K562 (cell line): ENCODE data around the gene CENPA. TPM values are rescaled to one million over a fixed set of nuclear protein-coding genes. Genes with fewer than 3 reads are reported as not detected.
A peak's percentile ranks its signal among the peaks of the same experiment; 100 is the strongest.

Experiments used
- BDP1 ChIP-seq: IDR thresholded peaks from 3 replicates; pipeline ENCODE4 v1.6.1; 2011; ENCODE audit not compliant: insufficient read length, insufficient read depth
- CBX1 ChIP-seq: sonication (generic); IDR thresholded peaks from 2 replicates; pipeline ENCODE4 v1.6.1; 2016; ENCODE audit warnings: antibody characterized with exemption, low read depth, mild to moderate bottlenecking
- CREB1 ChIP-seq, 2 experiments: sonication (generic) in 1 of 2; formaldehyde crosslinking in 1 of 2; IDR thresholded peaks; 2 replicates each; pipeline versions ENCODE4 v1.6.1 to v1.8.0; 2012 to 2022; ENCODE audit warnings: inconsistent platforms in 1 of 2, mild to moderate bottlenecking in 1 of 2, missing genetic modification reagents in 1 of 2, moderate library complexity in 1 of 2
- CREB5 ChIP-seq: fragments of 250-450 bp; sonication (Bioruptor Pico); IDR thresholded peaks from 2 replicates; pipeline ENCODE4 v1.5.0; 2020; ENCODE audit warnings: mild to moderate bottlenecking
- E2F1 ChIP-seq: sonication (generic); formaldehyde crosslinking; IDR thresholded peaks from 2 replicates; pipeline ENCODE4 v1.8.1; 2023; ENCODE audit warnings: mild to moderate bottlenecking, missing genetic modification reagents, moderate library complexity
- ETS2 ChIP-seq: IDR thresholded peaks from 2 replicates; pipeline ENCODE4 v1.6.1; 2016; ENCODE audit warnings: borderline replicate concordance, missing genetic modification characterization, mild to moderate bottlenecking, moderate library complexity, missing compliant biosample characterization; ENCODE audit not compliant: poor library complexity, severe bottlenecking
- FOXK1 ChIP-seq: sonication (generic); formaldehyde crosslinking; IDR thresholded peaks from 2 replicates; pipeline ENCODE4 v1.8.0; 2022; ENCODE audit warnings: missing genetic modification reagents, mild to moderate bottlenecking, borderline replicate concordance
- FOXP1 ChIP-seq: sonication (generic); formaldehyde crosslinking; IDR thresholded peaks from 2 replicates; pipeline ENCODE4 v1.8.0; 2022; ENCODE audit warnings: mild to moderate bottlenecking, missing genetic modification reagents
- MEF2A ChIP-seq: IDR thresholded peaks from 2 replicates; pipeline ENCODE4 v1.6.1; 2011; ENCODE audit warnings: low read depth, mild to moderate bottlenecking, low read length, moderate library complexity; ENCODE audit not compliant: control insufficient read depth
- MEF2D ChIP-seq: conservative IDR thresholded peaks from 2 replicates; pipeline ENCODE4 v1.6.1; 2016; ENCODE audit warnings: low read depth, missing genetic modification characterization, missing compliant biosample characterization
- MTA3 ChIP-seq: fragments of 450-650 bp; formaldehyde crosslinking; IDR thresholded peaks from 2 replicates; pipeline ENCODE4 v1.6.1; 2017; ENCODE audit warnings: mild to moderate bottlenecking, borderline replicate concordance
- MXD1 ChIP-seq: fragments of 250-450 bp; sonication (Bioruptor Pico); IDR thresholded peaks from 2 replicates; pipeline ENCODE4 v1.8.0; 2021; ENCODE audit warnings: borderline replicate concordance, mild to moderate bottlenecking, moderate library complexity; ENCODE audit not compliant: poor library complexity, severe bottlenecking
- NCOR1 ChIP-seq: fragments of 450-650 bp; IDR thresholded peaks from 2 replicates; pipeline ENCODE4 v1.6.1; 2016; ENCODE audit warnings: mild to moderate bottlenecking, moderate library complexity
- PHF20 ChIP-seq: fragments of 450-650 bp; IDR thresholded peaks from 2 replicates; pipeline ENCODE4 v1.6.1; 2018; ENCODE audit not compliant: partially characterized antibody
- PTRF ChIP-seq: fragments of 450-650 bp; IDR thresholded peaks from 2 replicates; pipeline ENCODE4 v1.6.1; 2016; ENCODE audit warnings: mild to moderate bottlenecking, missing genetic modification characterization, missing compliant biosample characterization
- RHOXF2B ChIP-seq: fragments of 250-450 bp; sonication (Bioruptor Pico); conservative IDR thresholded peaks from 2 replicates; pipeline ENCODE4 v1.5.1; 2021
- SAFB2 ChIP-seq: fragments of 200-400 bp; formaldehyde crosslinking; IDR thresholded peaks from 2 replicates; pipeline ENCODE4 v1.6.1; 2018; ENCODE audit warnings: borderline replicate concordance, low read length, low read depth, moderate library complexity; ENCODE audit not compliant: severe bottlenecking
- SPI1 ChIP-seq: IDR thresholded peaks from 2 replicates; pipeline ENCODE4 v1.6.1; 2011; ENCODE audit warnings: low read depth, low read length, control low read depth, borderline replicate concordance
- TEAD1 ChIP-seq, 2 experiments: fragments of 450-650 bp in 1 of 2; sonication (generic) in 1 of 2; formaldehyde crosslinking; IDR thresholded peaks; 2 replicates each; pipeline versions ENCODE4 v1.4.0 to v1.8.0; 2020 to 2022; ENCODE audit warnings: mild to moderate bottlenecking in 2 of 2, missing genetic modification reagents in 1 of 2
- ZBTB7A ChIP-seq: IDR thresholded peaks from 2 replicates; pipeline ENCODE4 v1.6.1; 2011; ENCODE audit warnings: low read depth, mild to moderate bottlenecking, low read length, moderate library complexity, borderline replicate concordance; ENCODE audit not compliant: control insufficient read depth
- ZNF184 ChIP-seq: sonication (generic); formaldehyde crosslinking; IDR thresholded peaks from 2 replicates; pipeline ENCODE4 v1.5.0; 2020; ENCODE audit warnings: missing genetic modification reagents
- ZNF217 ChIP-seq: sonication (generic); formaldehyde crosslinking; IDR thresholded peaks from 2 replicates; pipeline ENCODE4 v1.8.0; 2022; ENCODE audit warnings: mild to moderate bottlenecking, missing genetic modification reagents
- ZNF431 ChIP-seq: sonication (generic); formaldehyde crosslinking; IDR thresholded peaks from 2 replicates; pipeline ENCODE4 v1.8.0; 2022; ENCODE audit warnings: mild to moderate bottlenecking, missing genetic modification reagents
- ZNF696 ChIP-seq: fragments of 250-450 bp; sonication (Bioruptor Pico); conservative IDR thresholded peaks from 2 replicates; pipeline ENCODE4 v1.4.0; 2020; ENCODE audit warnings: mild to moderate bottlenecking, moderate library complexity
- ZNF764 ChIP-seq: fragments of 250-450 bp; sonication (Bioruptor Pico); IDR thresholded peaks from 2 replicates; pipeline ENCODE4 v1.4.0; 2020; ENCODE audit warnings: low read depth, mild to moderate bottlenecking, moderate library complexity
- polyA plus RNA-seq, 8 experiments: library from polyadenylated mRNA; depleted of rRNA in 4 of 8; stranded (reverse) in 5 of 8; unstranded in 3 of 8; fragments of >200 nt; fragmentation: Nextera tagmentation in 2 of 8; fragmentation: Illumina TruSeq in 1 of 8; extraction: Ambion mirVana in 2 of 8; extraction: Trizol in 1 of 8; gene quantifications; 2 replicates each; pipeline versions ENCODE4 v1.2.1 to v1.2.3, GENCODE V29; 2011 to 2014; ENCODE audit warnings: inconsistent platforms in 1 of 8, missing spikeins in 1 of 8
- total RNA-seq, 7 experiments: library from RNA; depleted of rRNA in 6 of 7; stranded (reverse); fragments of >200 nt in 6 of 7; fragmentation: Illumina TruSeq in 2 of 7; extraction: Trizol in 2 of 7; gene quantifications; 2 replicates each; pipeline versions ENCODE4 v1.2.1 to v1.2.3, GENCODE V29; 2011 to 2021; ENCODE audit warnings: low replicate concordance in 1 of 7

Gene CENPA
- total and polyA plus RNA-seq, 9 of the 15 experiments (the other 6 are each of a cell fraction or from before 2014, with no cell fraction given) = 11.3 to 61.7 (median 44.7) TPM

GRCh38 chr2:26757873-26758789 is 27.7 kb upstream of the CENPA start (continued):
- TF ChIP-seq CREB1 (IDR thresholded peaks at IDR 0.05) (no peak), CREB1 (CRISPR knock-in tag; IDR thresholded peaks at IDR 0.05) (peak; percentile 49; the same call in 1 of the 2 replicates), NCOR1 (0 out of 2 replicates have a peak, but pooled peaks have one; percentile 21), BDP1 (no peak), MXD1 (CRISPR knock-in tag) (no peak), ZBTB7A (no peak), ZNF764 (CRISPR knock-in tag) (no peak), MEF2A (no peak), PTRF (tag) (no peak), ZNF184 (CRISPR knock-in tag) (no peak), FOXK1 (CRISPR knock-in tag) (no peak), ETS2 (tag) (no peak), ZNF431 (CRISPR knock-in tag) (no peak), SPI1 (no peak), CREB5 (CRISPR knock-in tag) (0 out of 2 replicates have a peak, but pooled peaks have one; percentile 64), E2F1 (no peak), MEF2D (tag) (peak; percentile 75; the same call in 1 of the 2 replicates), RHOXF2B (CRISPR knock-in tag) (no peak), MTA3 (no peak), ZNF217 (CRISPR knock-in tag) (no peak), FOXP1 (no peak), PHF20 (no peak), SAFB2 (no peak), CBX1 (no peak), ZNF696 (CRISPR knock-in tag) (no peak), TEAD1 (CRISPR knock-in tag; IDR thresholded peaks at IDR 0.05) (peak; percentile 90 to 99)
